Left hindlimb (tissue), 1 donor: ENCODE results near the gene ZNF784.
A peak's percentile ranks its signal among the peaks of the same experiment; 100 is the strongest.
"Not testable (repeated sequence)": the region's sequence is repeated elsewhere in the genome, so short reads cannot be mapped to it uniquely, and the experiment has no call there.

Source experiments
- DNase-seq: peaks from one replicate; pipeline ENCODE4 v3.0.0-alpha.2; 2018

The ZNF784 gene

GRCh38 chr19:55580628-55581144 is 43.7 kb downstream of the ZNF784 start, which contains the start of gene ZNF579:
Gene ZNF579, minus strand, starts transcription at chr19:55580848. Its CDS starts 1,209 bp downstream, at chr19:55579639.
- peak; percentile 94 for DNase-seq

- peak; percentile 69 for DNase-seq
Measured at GRCh38 chr19:55579766-55580621, 44.4 kb downstream of the ZNF784 start.

- DNase-seq, result no peak
Measured at GRCh38 chr19:55578761-55579747, 45.3 kb downstream of the ZNF784 start.

- DNase-seq, result no peak
Measured at GRCh38 chr19:55578031-55578760, 46.2 kb downstream of the ZNF784 start.

- no peak for DNase-seq
Measured at GRCh38 chr19:55576746-55577145, 47.6 kb downstream of the ZNF784 start.

- not testable (repeated sequence) for DNase-seq
Measured at GRCh38 chr19:55573929-55574328, 50.4 kb downstream of the ZNF784 start.
